GM12872 (cell line): Measurements from ENCODE around the gene AMELY.

ENCODE experiments used
- TF ChIP-seq, protein P1 (sequence below): IDR thresholded peaks from 3 replicates; pipeline ENCODE4 v1.5.1; 2011; ENCODE audit warnings: low read depth, mild to moderate bottlenecking, low read length, moderate library complexity; ENCODE audit not compliant: insufficient read depth

Gene AMELY

DNA sequence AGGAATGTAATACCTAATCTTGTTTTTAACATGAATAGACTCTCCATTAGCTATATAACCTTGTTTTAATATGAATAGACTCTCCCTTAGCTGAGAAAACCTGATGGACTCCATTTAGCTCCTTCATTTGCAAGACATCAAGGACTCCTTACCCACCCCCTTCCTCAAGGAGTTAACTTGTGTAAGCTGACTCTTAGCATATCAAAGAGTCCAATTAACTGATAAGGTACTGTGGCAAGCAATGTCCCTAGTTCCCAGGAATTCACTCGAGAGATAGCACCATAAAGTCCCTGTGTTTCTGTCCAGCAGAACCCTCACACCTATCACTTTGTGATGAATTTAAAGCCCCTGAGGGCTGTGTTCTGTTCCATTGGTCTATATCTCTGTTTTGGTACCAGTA lies 16.3 kb downstream of the AMELY start:
- TF ChIP-seq, protein P1, sequence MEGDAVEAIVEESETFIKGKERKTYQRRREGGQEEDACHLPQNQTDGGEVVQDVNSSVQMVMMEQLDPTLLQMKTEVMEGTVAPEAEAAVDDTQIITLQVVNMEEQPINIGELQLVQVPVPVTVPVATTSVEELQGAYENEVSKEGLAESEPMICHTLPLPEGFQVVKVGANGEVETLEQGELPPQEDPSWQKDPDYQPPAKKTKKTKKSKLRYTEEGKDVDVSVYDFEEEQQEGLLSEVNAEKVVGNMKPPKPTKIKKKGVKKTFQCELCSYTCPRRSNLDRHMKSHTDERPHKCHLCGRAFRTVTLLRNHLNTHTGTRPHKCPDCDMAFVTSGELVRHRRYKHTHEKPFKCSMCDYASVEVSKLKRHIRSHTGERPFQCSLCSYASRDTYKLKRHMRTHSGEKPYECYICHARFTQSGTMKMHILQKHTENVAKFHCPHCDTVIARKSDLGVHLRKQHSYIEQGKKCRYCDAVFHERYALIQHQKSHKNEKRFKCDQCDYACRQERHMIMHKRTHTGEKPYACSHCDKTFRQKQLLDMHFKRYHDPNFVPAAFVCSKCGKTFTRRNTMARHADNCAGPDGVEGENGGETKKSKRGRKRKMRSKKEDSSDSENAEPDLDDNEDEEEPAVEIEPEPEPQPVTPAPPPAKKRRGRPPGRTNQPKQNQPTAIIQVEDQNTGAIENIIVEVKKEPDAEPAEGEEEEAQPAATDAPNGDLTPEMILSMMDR: no peak

DNA sequence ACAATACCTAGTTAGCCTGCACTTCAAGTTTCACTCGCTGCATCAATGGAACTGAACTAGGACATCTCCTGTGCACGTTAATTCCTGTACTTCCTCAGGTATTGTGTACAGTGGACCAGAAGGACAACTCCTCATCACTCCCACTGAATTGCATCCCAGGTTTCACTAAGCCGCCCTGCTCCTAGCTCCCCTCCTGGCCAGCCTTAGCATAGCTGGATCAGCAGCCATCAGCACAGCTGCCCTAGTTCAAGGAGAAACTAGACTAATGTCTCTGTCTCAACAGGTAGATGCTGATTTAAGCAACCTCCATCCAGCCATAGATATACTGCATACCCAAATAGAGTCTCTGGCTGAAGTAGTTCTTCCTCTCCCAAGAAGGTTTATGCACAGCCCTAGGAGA lies 17.1 kb downstream of the AMELY start:
- TF ChIP-seq, protein P1: no peak

DNA sequence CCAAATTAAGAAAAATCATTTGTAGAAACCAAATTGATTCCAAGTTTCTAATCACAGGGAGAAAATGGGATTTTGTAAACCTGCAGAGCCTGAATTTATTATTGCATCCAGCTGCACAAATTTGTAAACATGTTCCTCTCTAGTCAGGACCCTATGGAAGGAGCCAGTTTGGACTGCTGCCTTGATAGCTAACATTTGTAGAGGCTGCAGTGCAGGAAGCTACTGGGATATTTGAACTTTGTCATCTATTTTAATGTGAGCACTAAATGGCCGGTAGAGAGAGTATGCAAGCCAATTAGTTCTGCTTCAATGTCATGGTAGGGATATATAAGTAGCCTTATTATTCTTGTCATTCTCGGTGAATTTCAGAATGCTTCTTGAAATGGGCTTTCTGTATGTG lies 62.2 kb downstream of the AMELY start:
- TF ChIP-seq, protein P1: no peak
